Activated CD8-positive, alpha-beta memory T cell treated with anti-CD3 and anti-CD28 coated beads, Interleukin-2, amount 50 U/mL, for 1 hour (primary cell): ENCODE results near the gene EXD3.
"Not testable (repeated sequence)": the region's sequence is repeated elsewhere in the genome, so short reads cannot be mapped to it uniquely, and the experiment has no call there.

Experiments
- DNase-seq: peaks from one replicate; pipeline ENCODE4 v3.0.0-alpha.2; 2020; ENCODE audit errors: extremely low read depth

Gene EXD3

DNA sequence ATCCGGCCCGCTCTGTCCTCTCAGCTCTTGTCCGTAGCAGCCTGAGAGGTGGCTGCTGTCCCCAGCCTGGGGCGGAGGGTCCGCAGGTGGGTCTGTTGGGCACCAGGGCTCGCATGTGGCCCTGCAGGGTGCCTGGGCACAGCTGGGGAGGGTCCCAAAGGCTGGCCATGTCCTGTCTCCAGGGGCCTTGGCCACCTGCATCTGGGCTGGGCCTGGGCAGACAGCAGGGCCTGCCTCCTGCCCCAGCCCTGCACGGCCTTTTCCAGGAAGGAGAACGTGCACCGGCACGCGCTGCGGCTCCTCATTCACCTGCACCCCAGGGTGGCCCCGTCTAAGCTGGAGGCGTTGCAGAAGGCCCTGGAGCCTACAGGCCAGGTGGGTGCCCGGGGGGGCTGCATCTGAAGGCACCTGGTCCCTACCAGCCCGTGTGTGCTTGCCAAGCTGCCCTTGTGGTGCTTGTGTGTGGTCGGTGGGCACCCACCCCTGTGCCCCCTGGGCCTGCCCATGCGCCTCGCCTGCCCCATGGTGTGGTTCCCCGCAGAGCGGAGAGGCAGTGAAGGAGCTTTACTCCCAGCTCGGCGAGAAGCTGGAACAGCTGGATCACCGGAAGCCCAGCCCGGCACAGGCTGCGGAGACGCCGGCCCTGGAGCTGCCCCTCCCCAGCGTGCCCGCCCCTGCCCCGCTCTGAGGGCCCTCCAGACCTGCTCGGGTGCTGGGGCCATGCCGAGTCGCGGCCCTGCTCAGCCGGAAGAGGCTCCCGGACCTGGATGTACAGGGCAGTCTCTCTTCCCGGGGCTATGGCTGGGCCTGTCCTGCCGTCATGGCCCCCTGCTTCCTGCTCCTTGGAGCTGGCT, 150.5 kb downstream of the EXD3 start:
- no peak for DNase-seq

DNA sequence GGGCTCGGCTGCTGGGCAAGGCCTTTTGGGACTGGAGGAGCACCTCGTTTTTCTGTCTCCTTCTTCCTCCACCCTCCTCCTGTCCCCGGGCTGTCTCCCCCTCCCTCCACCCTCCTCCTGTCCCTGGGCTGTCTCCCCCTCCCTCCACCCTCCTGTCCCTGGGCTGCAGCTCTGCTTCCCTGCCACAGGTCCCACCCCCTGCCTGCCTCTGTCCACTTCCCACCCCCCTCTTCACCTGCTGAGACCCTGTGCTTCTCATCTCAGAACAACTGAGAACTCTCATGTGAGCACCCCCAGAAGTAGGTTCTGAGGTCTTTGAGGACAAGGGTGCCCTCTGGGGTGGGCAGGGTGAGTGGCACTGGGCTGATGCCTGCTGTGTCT, 151.3 kb downstream of the EXD3 start:
- DNase-seq, result no peak

DNA sequence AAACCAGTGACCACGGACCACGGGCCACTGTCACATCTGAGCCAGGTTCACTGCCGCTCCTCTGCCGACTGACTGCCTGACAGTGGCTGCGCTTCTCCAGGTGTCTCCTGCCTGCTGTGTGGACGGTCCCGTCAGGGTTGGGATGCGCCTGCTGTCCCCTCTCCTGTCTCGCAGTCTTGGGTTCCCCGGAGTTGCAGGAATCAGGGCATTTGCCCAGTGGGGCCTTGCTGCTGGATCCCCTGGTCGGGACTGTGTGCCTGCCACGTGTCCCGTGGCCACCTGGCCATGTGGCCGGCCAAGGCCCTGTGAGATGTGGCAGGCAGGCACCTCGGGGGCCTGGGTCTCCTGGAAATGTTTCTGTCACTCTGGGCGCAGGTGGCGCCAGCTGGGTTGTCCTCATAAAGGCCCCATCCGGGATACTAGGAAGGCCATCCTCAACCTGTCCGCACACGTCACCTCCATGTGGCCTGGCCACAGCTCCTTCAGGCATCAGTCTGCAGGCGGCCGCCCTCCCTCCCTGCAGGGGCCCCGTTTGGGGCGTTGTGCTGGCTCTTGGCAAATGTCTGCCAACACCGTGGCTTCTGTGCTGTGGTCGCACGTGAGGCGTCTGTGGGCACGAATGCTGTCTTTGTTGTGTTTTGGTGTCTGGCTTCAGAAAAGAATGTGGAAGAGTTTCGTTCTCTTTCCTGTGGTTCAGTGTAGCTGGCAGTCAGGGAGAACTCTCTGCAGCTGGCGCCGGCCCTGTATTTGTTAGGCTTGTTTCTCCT, 151.8 kb downstream of the EXD3 start:
- no peak for DNase-seq

DNA sequence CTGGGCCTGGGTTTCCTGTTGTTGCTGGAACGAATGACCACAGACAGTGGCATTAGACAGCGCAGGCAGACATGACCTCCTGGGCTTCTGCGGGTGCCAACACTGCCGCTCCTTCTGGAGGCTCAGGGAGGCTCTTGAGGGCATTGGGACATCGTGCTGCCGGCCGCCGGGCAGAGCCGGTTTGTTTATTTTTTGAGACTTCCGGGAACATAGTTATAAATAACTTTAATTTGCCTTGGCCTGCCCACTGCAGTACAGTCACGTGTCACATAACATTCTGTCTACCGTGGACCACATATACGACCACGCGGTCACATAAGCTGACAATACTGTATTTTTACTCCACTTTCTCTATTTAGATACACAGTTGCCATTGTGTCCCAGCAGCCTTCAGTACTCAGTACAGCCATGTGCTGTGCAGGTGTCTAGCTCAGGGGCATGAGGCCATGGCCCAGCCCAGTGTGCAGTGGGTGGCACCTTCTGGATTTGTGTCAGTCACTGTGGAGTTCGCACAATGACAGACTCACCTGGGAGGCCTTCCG, 153.7 kb downstream of the EXD3 start:
- DNase-seq, result no peak

DNA sequence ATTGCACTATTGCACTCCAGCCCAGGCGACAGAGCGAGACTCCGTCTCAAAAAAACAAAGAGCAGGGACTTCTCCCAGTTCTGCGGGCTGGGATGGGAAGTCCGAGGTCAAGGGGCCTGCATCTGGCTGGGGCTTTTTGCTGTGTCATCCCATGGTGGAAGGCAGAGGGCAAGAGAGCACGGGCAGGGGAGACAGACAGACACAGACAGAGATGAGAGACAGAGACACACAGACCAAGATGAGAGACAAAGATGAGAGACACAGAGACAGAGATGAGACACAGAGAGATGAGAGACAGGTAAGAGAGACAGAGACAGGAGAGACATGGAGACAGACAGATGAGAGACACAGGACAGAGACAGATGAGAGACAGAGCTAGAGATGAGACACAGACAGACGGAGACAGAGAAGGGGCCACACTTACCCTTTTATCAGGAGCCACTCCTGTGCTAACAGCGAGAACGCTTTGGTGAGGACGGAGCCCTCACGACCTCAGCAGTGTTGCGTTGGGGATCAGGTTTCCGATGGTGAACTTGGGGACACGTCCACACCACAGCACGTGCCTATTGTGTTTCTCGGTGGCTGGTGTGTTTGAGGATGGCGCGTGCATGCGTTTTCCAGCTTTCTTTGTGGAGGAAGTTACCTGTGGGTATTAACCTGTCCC, 154.3 kb downstream of the EXD3 start:
- DNase-seq, result no peak

DNA sequence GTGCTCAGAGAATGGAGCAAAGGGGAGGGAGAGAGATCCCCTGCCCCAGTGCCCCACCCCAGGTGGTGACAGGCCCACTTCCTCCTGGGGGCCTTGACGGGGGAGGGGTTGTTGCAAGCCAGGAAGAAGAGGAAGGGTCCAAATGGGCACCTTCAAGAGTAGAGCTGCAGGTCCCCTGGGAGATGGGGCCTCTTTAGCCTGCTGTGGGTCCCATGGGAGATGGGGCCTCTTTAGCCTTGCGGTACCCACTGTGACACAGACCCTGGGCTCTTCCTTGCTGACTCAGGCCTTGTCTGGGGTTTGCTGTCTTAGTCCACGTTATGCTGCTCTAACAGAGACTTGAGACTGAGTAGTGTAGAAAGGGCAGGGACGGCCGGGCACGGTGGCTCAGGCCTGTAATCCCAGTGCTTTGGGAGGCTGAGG, 155.0 kb downstream of the EXD3 start:
- DNase-seq, result no peak

DNA sequence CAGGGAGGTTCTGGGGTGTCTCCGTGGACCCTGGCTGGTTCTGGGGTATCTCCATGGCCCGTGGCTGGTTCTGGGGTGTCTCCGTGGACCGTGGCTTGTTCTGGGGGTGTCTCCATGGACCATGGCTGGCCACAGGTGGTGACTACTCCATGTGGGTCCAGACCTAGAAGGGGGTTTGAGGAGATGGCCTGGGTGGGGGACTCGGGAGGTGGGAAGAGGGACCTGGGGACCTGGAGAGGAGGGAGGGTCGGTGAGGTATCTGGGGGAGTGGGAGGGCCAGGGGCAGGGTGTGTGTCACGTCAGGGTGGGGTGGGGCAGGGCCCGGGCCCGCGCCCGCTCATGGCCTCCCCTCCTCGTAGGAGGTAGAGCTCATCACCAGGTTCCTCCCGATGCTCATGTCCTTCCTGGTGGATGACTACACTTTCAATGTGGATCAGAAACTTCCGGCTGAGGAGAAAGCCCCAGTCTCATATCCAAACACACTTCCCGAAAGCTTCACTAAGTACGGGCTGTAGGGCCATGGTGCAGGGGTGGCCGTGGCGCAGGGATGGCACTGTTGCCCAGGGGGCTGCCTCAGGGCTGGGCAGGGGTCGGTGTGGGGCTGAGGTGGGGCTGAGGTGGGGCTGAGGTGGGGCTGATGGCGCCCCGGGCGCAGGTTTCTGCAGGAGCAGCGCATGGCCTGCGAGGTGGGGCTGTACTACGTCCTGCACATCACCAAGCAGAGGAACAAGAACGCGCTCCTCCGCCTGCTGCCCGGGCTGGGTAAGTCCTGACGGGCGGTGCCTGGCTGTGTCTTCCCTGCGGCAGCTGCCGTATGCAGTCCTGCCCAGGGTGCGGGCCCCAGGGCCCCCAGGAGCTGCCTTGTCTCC, 156.1 kb downstream of the EXD3 start:
- no peak for DNase-seq

DNA sequence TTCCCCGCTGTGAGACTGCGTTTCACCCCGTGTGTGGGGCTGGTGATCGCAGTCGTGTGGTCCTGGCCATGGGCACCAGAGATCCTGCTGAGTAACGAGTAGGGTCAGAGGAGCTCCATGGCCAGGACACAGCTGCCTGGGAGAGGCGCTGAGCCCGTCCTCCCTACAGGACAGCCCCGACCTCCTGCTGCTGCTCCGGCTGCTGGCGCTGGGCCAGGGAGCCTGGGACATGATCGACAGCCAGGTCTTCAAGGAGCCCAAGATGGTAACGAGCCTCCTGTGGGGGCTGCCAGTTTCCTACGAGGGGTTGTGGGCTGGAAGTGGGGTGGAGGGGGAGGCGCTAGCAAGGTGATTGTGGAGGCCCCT, 156.8 kb downstream of the EXD3 start:
- DNase-seq, result no peak

DNA sequence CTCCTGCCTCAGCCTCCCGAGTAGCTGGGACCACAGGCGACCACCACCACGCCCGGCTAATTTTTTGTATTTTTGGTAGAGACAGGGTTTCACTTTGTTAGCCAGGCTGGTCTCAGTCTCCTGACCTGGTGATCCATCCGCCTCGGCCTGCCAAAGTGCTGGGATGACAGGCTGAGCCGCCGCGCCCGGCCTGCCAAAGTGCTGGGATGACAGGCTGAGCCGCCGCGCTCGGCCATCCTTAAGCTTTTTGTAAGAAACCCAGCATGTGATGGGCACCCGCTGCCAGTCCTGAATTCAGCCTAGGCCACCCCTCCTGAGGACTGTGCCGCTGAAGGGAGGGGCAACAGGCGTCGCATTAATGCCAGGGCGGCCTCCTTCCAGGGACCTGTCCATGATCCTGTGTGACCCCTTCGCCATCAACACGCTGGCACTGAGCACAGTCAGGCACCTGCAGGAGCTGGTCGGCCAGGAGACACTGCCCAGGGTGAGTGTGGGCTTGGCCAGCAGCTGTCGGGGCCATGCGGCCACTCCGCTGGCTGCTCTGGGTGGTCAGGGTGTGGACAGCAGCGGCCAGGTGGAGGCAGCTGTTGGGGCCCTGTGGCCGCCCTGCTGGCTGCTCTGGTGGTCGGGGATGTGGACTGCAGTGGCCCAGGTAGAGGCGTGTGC, 157.3 kb downstream of the EXD3 start:
- no peak for DNase-seq

DNA sequence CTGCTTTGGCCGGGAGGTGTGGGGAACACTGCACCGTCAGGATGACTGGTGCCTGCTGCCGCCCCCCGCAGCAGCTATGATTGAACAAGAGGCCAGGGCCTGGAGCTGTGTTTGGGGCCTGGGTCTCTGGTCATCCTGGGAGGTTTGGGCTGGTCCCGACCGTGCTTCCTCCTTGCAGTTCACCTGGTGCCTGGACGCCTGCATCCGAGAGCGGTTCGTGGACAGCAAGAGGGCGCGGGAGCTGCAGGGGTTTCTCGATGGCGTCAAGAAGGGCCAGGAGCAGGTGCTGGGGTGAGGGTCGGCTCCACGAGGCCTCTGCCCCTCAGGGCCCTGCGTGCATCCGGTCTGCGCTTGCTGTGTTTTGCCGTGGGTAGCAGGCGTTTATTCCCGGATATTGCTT, 158.9 kb downstream of the EXD3 start:
- DNase-seq, result no peak

DNA sequence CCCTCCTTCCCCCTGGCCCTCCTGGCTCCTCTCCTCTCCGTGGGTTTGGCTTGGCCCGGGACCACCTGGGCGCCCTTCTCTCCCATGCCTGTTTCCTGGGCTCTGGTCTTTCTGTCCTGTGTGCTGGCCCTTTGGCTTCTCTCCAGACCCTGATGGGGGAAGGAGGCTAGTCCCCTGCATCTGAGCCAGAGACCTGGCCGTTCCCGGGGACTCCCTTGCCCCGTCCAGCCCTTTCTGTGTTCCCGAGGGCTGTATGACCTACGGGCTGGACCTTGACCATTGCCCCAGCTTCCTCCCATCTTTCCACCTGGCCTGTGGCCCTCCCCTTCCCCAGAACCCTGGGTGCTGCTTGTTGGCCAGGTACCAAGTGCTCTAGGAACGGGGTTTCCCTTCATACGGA, 159.5 kb downstream of the EXD3 start:
- DNase-seq, result no peak

DNA sequence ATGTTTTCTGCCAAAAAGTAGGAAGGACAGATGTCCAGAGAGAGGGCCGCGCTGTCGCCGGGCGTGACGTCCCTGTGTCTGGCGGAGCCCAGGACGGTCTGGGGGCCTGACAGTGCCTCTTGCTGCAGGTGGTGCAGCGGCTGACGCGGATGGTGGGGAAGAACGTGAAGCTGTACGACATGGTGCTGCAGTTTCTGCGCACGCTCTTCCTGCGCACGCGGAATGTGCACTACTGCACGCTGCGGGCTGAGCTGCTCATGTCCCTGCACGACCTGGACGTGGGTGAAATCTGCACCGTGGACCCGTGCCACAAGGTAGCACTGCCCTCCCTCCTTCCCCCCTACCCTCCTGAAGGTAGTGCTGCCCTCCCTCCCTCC, 160.1 kb downstream of the EXD3 start:
- DNase-seq, result no peak

DNA sequence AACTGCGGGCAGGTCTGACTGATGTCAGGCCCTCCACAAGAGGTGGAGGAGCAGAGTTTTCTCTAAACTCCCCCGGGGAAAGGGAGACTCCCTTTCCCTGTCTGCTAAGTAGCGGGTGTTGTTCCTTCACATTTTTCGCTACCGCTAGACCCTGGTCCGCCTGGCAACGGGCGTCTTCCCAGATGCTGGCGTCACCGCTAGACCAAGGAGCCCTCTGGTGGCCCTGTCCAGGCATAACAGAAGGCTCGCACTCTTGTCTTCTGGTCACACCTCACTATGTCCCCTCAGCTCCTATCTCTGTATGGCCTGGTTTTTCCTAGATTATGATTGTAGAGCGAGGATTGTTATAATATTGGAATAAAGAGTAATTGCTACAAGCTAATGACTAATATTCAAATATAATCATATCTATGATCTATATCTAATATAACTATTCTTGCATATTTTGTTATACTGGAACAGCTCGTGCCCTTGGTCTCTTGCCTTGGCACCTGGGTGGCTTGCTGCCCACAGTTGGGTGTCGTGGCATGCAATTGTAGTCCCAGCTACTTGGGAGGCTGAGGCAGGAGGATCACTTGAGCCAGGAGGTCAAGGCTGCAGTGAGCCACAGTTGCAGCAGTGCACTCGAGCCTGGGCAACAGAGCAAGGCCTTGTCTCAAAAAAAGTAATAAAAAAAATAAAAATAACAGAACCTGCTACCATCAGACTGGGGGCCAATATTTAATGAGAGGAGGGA, 160.6 kb downstream of the EXD3 start:
- not testable (repeated sequence) for DNase-seq
